Measurements from ENCODE around the gene ADGRL2.
"Not testable (repeated sequence)": the region's sequence is repeated elsewhere in the genome, so short reads cannot be mapped to it uniquely, and the experiment has no call there.

ADGRL2 gene

DNA sequence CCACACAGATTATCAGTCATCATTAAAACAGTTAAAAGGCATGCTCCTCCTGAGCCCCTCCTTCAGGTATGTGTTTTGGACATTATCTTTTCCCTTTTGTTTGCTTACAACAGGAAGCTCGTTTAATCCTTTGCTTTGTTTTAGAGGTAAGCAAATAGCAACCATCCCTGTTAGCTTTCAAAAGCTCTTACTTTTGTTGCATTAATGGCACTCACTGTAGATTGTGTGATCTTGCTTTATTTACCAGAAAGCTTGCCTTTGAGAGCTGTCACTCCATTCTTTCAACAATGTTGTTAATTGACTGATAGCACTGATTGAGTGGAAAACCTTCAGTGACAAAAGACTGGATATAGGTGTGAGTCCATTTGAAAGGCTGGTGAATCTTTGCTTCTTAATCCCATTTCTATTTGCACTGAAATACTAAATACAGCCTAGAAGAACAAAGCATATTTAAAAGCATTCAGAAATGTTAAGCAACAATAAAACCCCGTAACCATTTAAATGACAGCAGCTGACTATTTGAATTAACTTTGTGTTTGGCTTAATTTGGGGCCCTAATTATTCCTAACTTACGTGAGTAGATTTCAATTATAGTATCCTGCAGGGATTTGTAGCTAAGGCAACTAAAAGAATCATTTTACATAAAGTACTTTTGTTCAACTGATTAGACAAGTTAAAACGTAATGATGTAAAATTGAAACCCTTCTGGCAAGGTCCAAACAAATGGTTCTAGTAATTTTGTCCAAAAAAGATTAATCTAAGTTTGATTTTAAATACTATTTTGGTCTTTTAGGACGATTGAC, 48.3 kb downstream of the ADGRL2 start:
- Histone ChIP-seq H3K9me3 (ENCODE audit: control insufficient read depth in 2 of 2, low read length in 2 of 2) (no peaks in the 10 kb centered on the region), H3K36me3 (ENCODE audit: control insufficient read depth in 2 of 2, insufficient read depth in 2 of 2, low read length in 2 of 2) (no peaks in the 10 kb centered on the region), H3K4me3 (ENCODE audit: low read length in 2 of 2) (no peak overlapping the region), H3K4me1 (ENCODE audit: control insufficient read depth, insufficient read depth, low read length) (no peaks in the 10 kb centered on the region), H3K27ac (ENCODE audit: low read length) (no peak overlapping the region), H3K27me3 (ENCODE audit: control insufficient read depth in 1 of 2, insufficient read depth in 2 of 2, low read length in 2 of 2) (no peaks in the 10 kb centered on the region), H3K9ac (ENCODE audit: low read length in 2 of 2) (no peak overlapping the region)

DNA sequence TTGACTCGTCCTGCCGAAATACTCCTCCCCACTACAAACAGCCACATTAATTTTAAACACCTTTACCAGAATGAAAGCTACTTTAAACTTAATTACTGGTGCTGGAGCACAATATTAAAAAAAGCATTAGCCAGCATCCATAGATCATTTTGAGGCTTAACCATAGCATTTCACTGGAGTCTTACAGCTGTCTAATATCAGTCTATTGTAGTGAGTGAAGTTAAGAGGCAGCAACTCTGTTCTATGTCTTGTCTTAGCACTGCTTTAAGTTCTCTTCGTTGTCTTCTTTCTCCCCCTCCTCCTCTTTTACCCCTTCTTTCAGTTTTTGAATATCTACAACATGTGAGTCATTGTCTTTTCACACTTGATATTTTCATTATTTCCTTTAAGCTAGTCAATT, 49.3 kb downstream of the ADGRL2 start:
- no peaks in the 10 kb centered on the region for H3K36me3 ChIP-seq (ENCODE audit: control insufficient read depth in 2 of 2, insufficient read depth in 2 of 2, low read length in 2 of 2)

DNA sequence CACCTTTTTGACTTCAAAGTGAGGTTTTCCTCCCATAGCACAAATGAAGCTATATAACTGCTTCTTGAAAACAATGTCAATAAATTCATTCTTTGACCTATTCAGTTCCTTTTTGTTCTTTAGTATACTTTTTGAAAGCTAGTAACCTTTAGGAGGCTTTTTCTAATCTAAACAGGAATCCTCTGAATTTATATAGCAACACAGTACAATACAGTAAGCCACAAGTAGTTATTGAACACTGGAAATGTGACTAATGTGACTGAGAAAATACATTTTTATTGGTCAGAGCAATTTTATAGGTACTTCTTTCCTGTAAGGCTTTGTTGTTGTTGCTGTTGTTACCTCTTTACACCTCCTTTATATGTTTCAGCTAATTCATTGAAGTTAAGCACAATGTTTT, 49.8 kb downstream of the ADGRL2 start:
- Histone ChIP-seq H3K36me3 (ENCODE audit: control insufficient read depth in 2 of 2, insufficient read depth in 2 of 2, low read length in 2 of 2) (no peaks in the 10 kb centered on the region), H3K4me1 (ENCODE audit: control insufficient read depth, insufficient read depth, low read length) (no peaks in the 10 kb centered on the region), H3K4me3 (ENCODE audit: low read length in 2 of 2) (no peak overlapping the region), H3K27ac (ENCODE audit: low read length) (no peak overlapping the region), H3K9me3 (ENCODE audit: control insufficient read depth in 2 of 2, low read length in 2 of 2) (no peaks in the 10 kb centered on the region), H3K9ac (ENCODE audit: low read length in 2 of 2) (no peak overlapping the region), H3K27me3 (ENCODE audit: control insufficient read depth in 1 of 2, insufficient read depth in 2 of 2, low read length in 2 of 2) (no peaks in the 10 kb centered on the region)

More for the DNA sequence above, 49.3 kb downstream of the ADGRL2 start:
- Histone ChIP-seq H3K9me3 (ENCODE audit: control insufficient read depth in 2 of 2, low read length in 2 of 2) (no peaks in the 10 kb centered on the region), H3K27me3 (ENCODE audit: control insufficient read depth in 1 of 2, insufficient read depth in 2 of 2, low read length in 2 of 2) (no peaks in the 10 kb centered on the region), H3K4me1 (ENCODE audit: control insufficient read depth, insufficient read depth, low read length) (no peaks in the 10 kb centered on the region), H3K4me3 (ENCODE audit: low read length in 2 of 2) (no peak overlapping the region), H3K9ac (ENCODE audit: low read length in 2 of 2) (no peak overlapping the region), H3K27ac (ENCODE audit: low read length) (no peak overlapping the region)

DNA sequence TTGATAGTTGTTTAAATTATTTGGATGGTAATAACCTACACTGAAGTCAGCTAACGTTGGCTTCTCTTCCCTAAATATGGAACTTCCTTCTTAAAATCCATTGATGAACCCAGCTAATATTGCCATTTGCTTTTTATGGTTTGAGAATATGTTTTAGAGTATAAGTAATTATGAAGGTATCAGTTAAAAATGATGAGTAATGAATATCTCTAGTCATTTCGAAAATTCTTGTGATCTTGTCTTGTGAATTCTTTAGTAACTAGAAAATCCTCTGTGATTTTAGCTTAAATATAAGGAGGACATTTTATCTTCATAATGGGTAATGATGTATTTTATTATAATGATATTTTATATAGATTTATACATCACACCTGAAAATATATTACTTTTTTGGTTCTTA, 50.5 kb downstream of the ADGRL2 start:
- Histone ChIP-seq H3K27me3 (ENCODE audit: control insufficient read depth in 1 of 2, insufficient read depth in 2 of 2, low read length in 2 of 2) (no peaks in the 10 kb centered on the region), H3K4me1 (ENCODE audit: control insufficient read depth, insufficient read depth, low read length) (no peaks in the 10 kb centered on the region), H3K36me3 (ENCODE audit: control insufficient read depth in 2 of 2, insufficient read depth in 2 of 2, low read length in 2 of 2) (no peaks in the 10 kb centered on the region), H3K4me3 (ENCODE audit: low read length in 2 of 2) (no peak overlapping the region), H3K27ac (ENCODE audit: low read length) (no peak overlapping the region), H3K9me3 (ENCODE audit: control insufficient read depth in 2 of 2, low read length in 2 of 2) (no peaks in the 10 kb centered on the region), H3K9ac (ENCODE audit: low read length in 2 of 2) (no peak overlapping the region)

DNA sequence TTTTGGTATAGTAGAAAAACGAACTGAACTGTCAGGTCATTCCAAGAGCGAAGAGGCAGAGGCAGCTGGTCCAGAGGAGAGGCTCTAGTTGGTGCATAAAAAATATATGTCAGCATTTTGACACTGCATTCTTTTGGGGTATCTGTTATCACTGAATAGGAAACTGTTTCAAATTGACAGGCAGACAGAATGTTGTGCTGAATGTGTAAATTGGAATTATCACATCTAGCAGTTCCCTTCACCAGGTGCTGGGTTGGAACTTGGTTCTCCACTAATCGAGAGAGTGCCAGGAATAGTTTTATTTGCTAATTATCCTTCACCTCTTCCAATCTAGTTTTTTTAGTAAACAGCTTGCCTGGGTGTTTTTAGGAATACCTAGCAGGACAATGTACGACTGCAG, 52.2 kb downstream of the ADGRL2 start:
- no peak overlapping the region for H3K4me3 ChIP-seq (ENCODE audit: low read length in 2 of 2)

DNA sequence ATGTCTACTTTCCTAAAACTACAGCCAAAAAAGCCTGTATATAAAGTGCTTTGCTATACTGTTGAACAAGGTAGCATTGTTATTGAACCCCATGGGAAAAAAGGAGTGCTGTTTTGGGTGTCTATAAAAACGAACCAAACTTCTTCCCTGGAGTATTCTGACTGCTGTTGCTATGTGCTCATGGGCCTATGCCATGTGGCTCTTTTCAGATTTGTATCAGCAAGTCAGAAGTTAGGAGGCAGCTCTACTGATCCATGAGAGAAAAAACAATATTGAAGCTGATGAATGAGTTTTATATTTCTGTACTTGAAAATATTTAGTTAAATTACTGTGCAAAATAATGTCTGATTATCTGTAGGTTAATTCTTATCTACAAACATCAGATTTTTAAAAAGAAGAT, 66.5 kb downstream of the ADGRL2 start:
- Histone ChIP-seq H3K9ac (ENCODE audit: low read length in 2 of 2) (no peak overlapping the region), H3K27me3 (ENCODE audit: control insufficient read depth in 1 of 2, insufficient read depth in 2 of 2, low read length in 2 of 2) (no peaks in the 10 kb centered on the region), H3K9me3 (ENCODE audit: control insufficient read depth in 2 of 2, low read length in 2 of 2) (no peaks in the 10 kb centered on the region), H3K4me3 (ENCODE audit: low read length in 2 of 2) (no peak overlapping the region), H3K27ac (ENCODE audit: low read length) (no peak overlapping the region), H3K36me3 (ENCODE audit: control insufficient read depth in 2 of 2, insufficient read depth in 2 of 2, low read length in 2 of 2) (no peaks in the 10 kb centered on the region), H3K4me1 (ENCODE audit: control insufficient read depth, insufficient read depth, low read length) (no peaks in the 10 kb centered on the region)

More for the DNA sequence above, 52.2 kb downstream of the ADGRL2 start:
- Histone ChIP-seq H3K27ac (ENCODE audit: low read length) (no peak overlapping the region), H3K4me1 (ENCODE audit: control insufficient read depth, insufficient read depth, low read length) (no peaks in the 10 kb centered on the region), H3K36me3 (ENCODE audit: control insufficient read depth in 2 of 2, insufficient read depth in 2 of 2, low read length in 2 of 2) (no peaks in the 10 kb centered on the region), H3K9ac (ENCODE audit: low read length in 2 of 2) (no peak overlapping the region), H3K27me3 (ENCODE audit: control insufficient read depth in 1 of 2, insufficient read depth in 2 of 2, low read length in 2 of 2) (no peaks in the 10 kb centered on the region), H3K9me3 (ENCODE audit: control insufficient read depth in 2 of 2, low read length in 2 of 2) (no peaks in the 10 kb centered on the region)

DNA sequence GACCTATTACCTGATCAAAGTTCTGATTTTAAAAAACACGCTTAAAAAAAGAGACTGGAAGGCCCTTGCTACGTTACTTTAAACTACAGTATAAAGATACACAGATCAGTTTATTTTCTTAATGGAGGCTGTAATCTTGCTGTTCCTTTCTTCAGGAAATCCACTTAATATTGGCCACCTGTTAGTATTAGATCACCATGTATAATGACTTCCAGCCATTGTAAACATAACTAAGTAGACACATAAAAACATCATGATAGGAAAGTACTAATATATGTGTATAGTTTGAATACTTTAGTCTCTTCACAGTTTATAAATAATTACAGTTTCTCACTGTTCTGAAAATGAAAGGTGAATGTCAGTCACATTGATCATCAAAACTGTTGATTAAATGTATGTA, 68.6 kb downstream of the ADGRL2 start:
- Histone ChIP-seq H3K27ac (ENCODE audit: low read length) (no peak overlapping the region), H3K4me3 (ENCODE audit: low read length in 2 of 2) (no peak overlapping the region), H3K9me3 (ENCODE audit: control insufficient read depth in 2 of 2, low read length in 2 of 2) (no peaks in the 10 kb centered on the region), H3K9ac (ENCODE audit: low read length in 2 of 2) (no peak overlapping the region), H3K4me1 (ENCODE audit: control insufficient read depth, insufficient read depth, low read length) (no peaks in the 10 kb centered on the region), H3K36me3 (ENCODE audit: control insufficient read depth in 2 of 2, insufficient read depth in 2 of 2, low read length in 2 of 2) (no peaks in the 10 kb centered on the region), H3K27me3 (ENCODE audit: control insufficient read depth in 1 of 2, insufficient read depth in 2 of 2, low read length in 2 of 2) (no peaks in the 10 kb centered on the region)

DNA sequence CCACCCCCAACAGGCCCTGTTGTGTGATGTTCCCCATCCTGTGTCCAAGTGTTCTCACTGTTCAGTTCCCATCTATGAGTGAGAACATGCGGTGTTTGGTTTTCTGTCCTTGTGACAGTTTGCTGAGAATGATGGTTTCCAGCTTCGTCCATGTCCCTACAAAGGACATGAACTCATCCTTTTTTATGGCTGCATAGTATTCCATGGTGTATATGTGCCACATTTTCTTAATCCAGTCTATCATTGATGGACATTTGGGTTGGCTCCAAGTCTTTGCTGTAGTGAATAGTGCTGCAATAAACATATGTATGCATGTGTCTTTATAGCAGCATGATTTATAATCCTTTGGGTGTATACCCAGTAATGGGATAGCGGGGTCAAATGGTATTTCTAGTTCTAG, 70.4 kb downstream of the ADGRL2 start:
- H3K27me3 ChIP-seq (ENCODE audit: control insufficient read depth in 1 of 2, insufficient read depth in 2 of 2, low read length in 2 of 2); H3K9ac ChIP-seq (ENCODE audit: low read length in 2 of 2); H3K4me3 ChIP-seq (ENCODE audit: low read length in 2 of 2); H3K27ac ChIP-seq (ENCODE audit: low read length); H3K9me3 ChIP-seq (ENCODE audit: control insufficient read depth in 2 of 2, low read length in 2 of 2); H3K36me3 ChIP-seq (ENCODE audit: control insufficient read depth in 2 of 2, insufficient read depth in 2 of 2, low read length in 2 of 2); H3K4me1 ChIP-seq (ENCODE audit: control insufficient read depth, insufficient read depth, low read length): not testable (repeated sequence)

DNA sequence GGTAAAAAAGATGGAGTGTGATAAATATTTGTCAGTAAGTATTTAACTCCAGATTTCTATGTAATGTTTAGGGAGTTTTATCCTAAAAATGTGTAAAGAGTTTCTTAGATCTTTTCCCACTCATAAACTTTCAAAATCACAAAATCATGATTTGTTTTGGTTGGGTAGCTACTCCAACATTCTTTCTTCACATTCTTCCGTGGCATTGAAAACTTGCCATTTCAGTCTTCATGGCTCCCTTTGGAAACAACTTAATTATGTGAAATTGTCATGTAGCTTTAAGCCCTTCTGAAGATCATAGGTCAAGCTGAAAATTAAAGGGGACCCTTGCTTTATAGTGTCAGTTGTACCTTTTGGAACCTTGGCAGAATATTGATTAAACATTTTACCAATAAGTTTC, 73.2 kb downstream of the ADGRL2 start:
- Histone ChIP-seq H3K4me3 (ENCODE audit: low read length in 2 of 2) (no peak overlapping the region), H3K9ac (ENCODE audit: low read length in 2 of 2) (no peak overlapping the region), H3K4me1 (ENCODE audit: control insufficient read depth, insufficient read depth, low read length) (no peaks in the 10 kb centered on the region), H3K36me3 (ENCODE audit: control insufficient read depth in 2 of 2, insufficient read depth in 2 of 2, low read length in 2 of 2) (no peaks in the 10 kb centered on the region), H3K9me3 (ENCODE audit: control insufficient read depth in 2 of 2, low read length in 2 of 2) (no peaks in the 10 kb centered on the region), H3K27me3 (ENCODE audit: control insufficient read depth in 1 of 2, insufficient read depth in 2 of 2, low read length in 2 of 2) (no peaks in the 10 kb centered on the region), H3K27ac (ENCODE audit: low read length) (no peak overlapping the region)

DNA sequence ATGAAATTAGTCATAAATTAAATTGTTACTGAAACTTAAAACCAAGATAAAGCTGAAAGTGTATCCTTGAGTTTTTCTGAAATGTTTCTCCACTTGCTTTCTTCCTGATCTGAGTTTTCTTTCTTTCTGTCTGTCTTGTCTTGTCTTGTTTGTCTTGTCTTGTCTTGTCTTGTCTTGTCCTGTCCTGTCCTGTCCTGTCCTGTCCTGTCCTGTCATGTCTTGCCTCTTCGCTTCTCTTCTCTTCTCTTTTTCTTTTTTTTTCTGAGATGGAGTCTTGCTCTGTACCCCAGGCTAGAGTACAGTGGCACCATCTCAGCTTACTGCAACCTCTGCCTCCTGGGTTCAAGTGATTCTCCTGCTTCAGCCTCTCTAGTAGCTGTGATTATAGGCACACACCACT, 73.7 kb downstream of the ADGRL2 start:
- H3K36me3 ChIP-seq (ENCODE audit: control insufficient read depth in 2 of 2, insufficient read depth in 2 of 2, low read length in 2 of 2) = no peaks in the 10 kb centered on the region
- H3K4me3 ChIP-seq (ENCODE audit: low read length in 2 of 2) = no peak overlapping the region
- no peaks in the 10 kb centered on the region for H3K27me3 ChIP-seq (ENCODE audit: control insufficient read depth in 1 of 2, insufficient read depth in 2 of 2, low read length in 2 of 2)
- no peak overlapping the region for H3K27ac ChIP-seq (ENCODE audit: low read length)
- H3K4me1 ChIP-seq (ENCODE audit: control insufficient read depth, insufficient read depth, low read length) = no peaks in the 10 kb centered on the region
- H3K9me3 ChIP-seq (ENCODE audit: control insufficient read depth in 2 of 2, low read length in 2 of 2) = no peaks in the 10 kb centered on the region
- H3K9ac ChIP-seq (ENCODE audit: low read length in 2 of 2) = no peak overlapping the region

DNA sequence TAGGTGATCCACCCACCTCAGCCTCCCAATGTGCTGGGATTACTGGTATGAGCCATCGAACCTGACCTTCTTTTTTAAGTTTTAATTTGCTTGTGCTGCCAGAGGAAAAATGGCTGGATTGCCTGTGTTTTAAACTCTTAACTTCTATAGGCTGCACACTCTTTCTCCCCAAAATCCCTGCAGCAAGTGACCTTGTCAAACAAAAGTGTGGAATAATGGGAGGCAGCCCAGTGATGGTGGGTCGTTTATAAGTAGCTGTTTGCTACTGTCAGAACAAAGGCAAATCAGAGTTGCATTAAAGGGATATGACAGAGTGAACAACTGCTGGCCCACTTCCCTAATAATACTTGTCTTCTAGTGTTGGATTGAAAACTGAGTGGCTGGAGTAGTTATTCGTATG, 74.2 kb downstream of the ADGRL2 start:
- no peak overlapping the region for H3K9ac ChIP-seq (ENCODE audit: low read length in 2 of 2)
- no peak overlapping the region for H3K27ac ChIP-seq (ENCODE audit: low read length)
- H3K36me3 ChIP-seq (ENCODE audit: control insufficient read depth in 2 of 2, insufficient read depth in 2 of 2, low read length in 2 of 2) = no peaks in the 10 kb centered on the region
- H3K9me3 ChIP-seq (ENCODE audit: control insufficient read depth in 2 of 2, low read length in 2 of 2) = no peaks in the 10 kb centered on the region
- H3K27me3 ChIP-seq (ENCODE audit: control insufficient read depth in 1 of 2, insufficient read depth in 2 of 2, low read length in 2 of 2) = no peaks in the 10 kb centered on the region
- no peak overlapping the region for H3K4me3 ChIP-seq (ENCODE audit: low read length in 2 of 2)
- H3K4me1 ChIP-seq (ENCODE audit: control insufficient read depth, insufficient read depth, low read length) = no peaks in the 10 kb centered on the region

All from stomach smooth muscle (tissue), 2 donors.